ENCODE data around the gene ULK3.

GRCh38 chr15:74798388-74799254 lies 44.3 kb downstream of the ULK3 start:
- TF ChIP-seq, protein P1, sequence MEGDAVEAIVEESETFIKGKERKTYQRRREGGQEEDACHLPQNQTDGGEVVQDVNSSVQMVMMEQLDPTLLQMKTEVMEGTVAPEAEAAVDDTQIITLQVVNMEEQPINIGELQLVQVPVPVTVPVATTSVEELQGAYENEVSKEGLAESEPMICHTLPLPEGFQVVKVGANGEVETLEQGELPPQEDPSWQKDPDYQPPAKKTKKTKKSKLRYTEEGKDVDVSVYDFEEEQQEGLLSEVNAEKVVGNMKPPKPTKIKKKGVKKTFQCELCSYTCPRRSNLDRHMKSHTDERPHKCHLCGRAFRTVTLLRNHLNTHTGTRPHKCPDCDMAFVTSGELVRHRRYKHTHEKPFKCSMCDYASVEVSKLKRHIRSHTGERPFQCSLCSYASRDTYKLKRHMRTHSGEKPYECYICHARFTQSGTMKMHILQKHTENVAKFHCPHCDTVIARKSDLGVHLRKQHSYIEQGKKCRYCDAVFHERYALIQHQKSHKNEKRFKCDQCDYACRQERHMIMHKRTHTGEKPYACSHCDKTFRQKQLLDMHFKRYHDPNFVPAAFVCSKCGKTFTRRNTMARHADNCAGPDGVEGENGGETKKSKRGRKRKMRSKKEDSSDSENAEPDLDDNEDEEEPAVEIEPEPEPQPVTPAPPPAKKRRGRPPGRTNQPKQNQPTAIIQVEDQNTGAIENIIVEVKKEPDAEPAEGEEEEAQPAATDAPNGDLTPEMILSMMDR (IDR thresholded peaks at IDR 0.05 in 4 of 5, conservative IDR thresholded peaks at IDR 0.05 in 1 of 5): peak in 3 of 5 experiments; percentile 16 to 30 (median 17)
- peak in 1 of 2 donors; percentile 9 for TF ChIP-seq POLR2A (IDR thresholded peaks at IDR 0.05)
